ENCODE data around the gene SLC22A23. TPM values are rescaled to one million over a fixed set of nuclear protein-coding genes. Genes with fewer than 3 reads are reported as not detected.
A peak's percentile ranks its signal among the peaks of the same experiment; 100 is the strongest.
"Not testable (repeated sequence)": the region's sequence is repeated elsewhere in the genome, so short reads cannot be mapped to it uniquely, and the experiment has no call there.

Gene SLC22A23
- total RNA-seq, 1 experiment from 2014 or later, result 2.7 TPM

- peak; percentile 82 for DNase-seq (ENCODE audit: low read depth)
Measured at GRCh38 chr6:3247255-3248146, 209.3 kb downstream of the SLC22A23 start.

DNA sequence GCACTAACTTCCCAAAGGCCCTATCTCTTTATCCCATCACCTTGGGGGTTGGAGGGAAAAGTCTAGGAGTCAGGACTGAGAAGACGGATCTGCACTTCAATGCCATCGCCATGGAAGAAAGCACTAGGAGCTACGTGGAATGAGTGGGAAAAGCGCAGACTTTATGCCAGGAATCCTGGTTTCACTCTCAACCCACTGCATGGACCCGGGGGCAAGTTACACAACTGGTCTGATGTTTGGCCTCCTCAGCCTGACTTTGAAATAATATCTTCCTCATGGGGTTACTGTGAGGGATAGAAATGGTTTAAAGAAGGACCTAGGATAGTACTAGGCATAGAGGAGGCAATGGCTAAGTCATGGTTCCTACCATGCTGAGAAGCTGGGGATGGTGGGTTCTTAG, 211.6 kb downstream of the SLC22A23 start:
- no peak for DNase-seq (ENCODE audit: low read depth)

DNA sequence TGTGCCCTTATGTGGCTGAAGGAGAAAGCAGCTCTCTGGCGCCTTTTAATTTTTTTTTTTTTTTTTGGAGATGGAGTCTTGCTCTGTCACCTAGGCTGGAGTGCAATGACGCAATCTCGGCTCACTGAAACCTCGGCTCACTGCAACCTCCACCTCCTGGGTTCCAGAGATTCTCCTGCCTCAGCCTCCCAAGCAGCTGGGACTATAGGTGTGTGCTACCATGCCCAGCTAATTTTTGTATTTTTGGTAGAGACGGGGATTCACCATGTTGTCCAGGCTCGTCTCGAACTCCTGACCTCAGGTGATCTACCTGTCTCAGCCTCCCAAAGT, 212.1 kb downstream of the SLC22A23 start:
- not testable (repeated sequence) for DNase-seq (ENCODE audit: low read depth)

DNA sequence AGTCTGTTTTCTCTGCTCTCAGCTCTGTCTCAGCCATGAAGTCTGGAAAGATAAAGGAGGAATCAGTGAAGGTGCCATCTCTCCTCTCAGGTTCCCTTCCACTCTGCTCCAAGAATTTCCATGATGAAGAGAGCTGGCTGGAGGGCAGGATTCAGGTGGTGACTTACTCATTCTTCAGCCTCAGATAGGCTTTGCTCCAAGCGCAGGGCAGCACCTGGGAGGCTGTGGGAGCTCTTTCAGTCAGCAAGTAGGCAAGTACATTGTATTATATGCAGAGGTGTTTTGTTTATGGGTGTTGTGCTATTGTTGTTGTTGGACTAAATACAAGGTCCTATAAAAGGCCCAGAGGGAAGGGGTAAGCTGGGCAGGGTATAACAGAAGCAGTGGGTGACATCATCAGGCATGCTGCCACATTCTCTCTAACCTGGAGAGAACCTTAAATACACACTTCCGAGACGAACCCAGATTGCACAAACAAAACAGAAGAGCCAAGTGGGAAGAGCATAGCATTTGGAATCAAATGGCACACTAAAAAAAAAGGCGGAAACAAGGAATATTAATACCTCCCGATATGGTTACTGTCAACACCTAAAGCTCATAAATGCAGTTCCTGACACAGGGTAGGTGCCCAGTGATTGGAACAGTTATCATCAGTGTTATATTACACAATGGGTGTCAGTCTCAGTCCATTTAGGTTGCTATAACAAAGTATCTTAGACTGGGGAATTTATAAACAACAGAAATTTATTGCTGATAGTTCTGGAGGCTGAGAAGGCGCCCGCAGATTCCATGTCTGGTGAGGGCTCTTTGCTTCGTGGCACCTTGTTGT, 212.6 kb downstream of the SLC22A23 start:
- no peak for DNase-seq (ENCODE audit: low read depth)

DNA sequence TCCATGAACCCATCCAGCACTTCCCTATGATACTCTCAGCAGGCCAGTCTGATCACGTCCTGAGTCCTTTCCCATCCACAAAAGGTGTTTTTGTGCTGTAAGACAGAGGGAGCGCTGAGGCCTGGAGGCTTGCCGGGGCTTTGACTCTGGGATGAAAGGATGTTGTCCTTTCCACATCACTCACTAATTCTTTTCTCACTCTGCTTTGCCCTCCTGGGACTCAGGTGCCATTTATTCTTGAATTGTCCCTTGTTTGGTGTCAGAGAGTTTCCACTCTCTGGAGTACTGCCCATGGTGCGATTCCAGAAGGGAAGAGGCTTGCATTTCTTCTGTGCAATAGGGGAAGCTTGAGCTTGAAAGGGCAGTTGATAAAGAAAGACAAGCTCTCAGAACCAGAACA, 214.1 kb downstream of the SLC22A23 start:
- DNase-seq (ENCODE audit: low read depth), result no peak

GRCh38 chr6:3241745-3242144, 215.1 kb downstream of the SLC22A23 start:
- not testable (repeated sequence) for DNase-seq (ENCODE audit: low read depth)

GRCh38 chr6:3240595-3240994, 216.3 kb downstream of the SLC22A23 start:
- no peak for DNase-seq (ENCODE audit: low read depth)

GRCh38 chr6:3239110-3239830, 217.6 kb downstream of the SLC22A23 start:
- no peak for DNase-seq (ENCODE audit: low read depth)

GRCh38 chr6:3237761-3238662, 218.8 kb downstream of the SLC22A23 start:
- DNase-seq (ENCODE audit: low read depth), result no peak

DNA sequence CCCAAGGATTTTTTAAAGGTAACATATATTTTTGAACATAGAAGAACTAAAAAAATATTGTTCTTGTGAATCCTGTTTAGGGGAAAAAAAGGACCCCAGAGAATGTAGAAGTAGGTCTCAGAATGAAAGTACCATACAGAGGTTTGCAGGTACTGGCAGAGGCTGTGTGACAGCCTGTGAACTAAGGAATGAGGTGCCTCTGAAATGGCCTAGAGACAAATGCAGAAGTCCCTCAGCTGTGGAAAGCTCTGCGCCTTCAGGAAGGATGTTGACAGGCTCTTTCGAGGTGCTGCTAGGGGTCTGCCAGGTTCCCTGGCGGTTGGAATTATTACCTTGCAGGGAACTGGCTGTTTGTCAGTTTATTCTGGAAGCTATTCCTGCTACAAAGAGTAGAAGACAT, 220.8 kb downstream of the SLC22A23 start:
- no peak for DNase-seq (ENCODE audit: low read depth)

GRCh38 chr6:3235486-3235885, 221.4 kb downstream of the SLC22A23 start:
- no peak for DNase-seq (ENCODE audit: low read depth)

- no peak for DNase-seq (ENCODE audit: low read depth)
Measured at GRCh38 chr6:3233904-3234303, 222.9 kb downstream of the SLC22A23 start.

- no peak for DNase-seq (ENCODE audit: low read depth)
Measured at GRCh38 chr6:3233321-3233720, 223.5 kb downstream of the SLC22A23 start.

DNA sequence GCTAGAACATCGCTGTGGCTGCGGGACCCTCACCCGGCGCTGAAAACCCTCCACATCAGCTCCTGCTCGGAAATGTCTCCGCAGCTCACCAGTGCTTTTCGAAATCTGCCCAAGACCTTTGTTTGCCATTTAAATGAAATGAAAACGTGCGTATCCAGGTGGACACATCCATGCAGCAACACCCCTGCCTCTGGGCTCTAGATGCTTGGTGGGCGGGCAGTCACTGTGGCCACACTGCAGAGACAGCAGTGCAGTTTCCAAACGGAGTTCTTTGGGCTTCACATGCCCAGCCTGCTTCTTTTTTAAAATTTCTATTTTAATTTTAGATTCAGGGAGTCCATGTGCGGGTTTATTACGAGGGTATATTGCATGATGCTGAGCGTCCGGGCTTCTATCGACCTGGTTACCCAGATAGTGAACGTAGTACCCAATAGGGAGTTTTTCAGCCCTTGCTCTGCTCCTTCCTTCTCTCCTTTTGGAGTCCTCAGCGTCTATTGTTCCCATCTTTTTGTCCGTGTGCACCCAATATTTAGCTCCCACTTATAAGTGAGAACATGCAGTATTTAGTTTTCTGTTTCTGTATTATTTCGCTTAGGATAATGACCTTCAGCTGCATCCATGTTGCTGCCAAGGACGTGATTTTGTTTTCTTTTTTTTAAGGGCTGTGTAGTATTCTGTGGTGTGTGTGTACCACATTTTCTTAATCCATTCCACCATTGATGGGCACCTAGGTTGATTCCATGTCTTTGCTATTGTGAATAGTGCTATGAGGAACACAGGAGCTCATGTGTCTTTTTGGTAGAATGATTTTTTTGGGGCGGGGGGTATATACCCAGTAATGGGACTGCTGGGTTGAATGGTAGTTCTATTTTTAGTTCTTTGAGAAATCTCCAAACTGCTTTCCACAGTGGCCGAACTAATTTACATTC, 224.6 kb downstream of the SLC22A23 start:
- no peak for DNase-seq (ENCODE audit: low read depth)

- DNase-seq (ENCODE audit: low read depth), result peak; percentile 90
Measured at GRCh38 chr6:3231247-3232016, 225.4 kb downstream of the SLC22A23 start.

DNA sequence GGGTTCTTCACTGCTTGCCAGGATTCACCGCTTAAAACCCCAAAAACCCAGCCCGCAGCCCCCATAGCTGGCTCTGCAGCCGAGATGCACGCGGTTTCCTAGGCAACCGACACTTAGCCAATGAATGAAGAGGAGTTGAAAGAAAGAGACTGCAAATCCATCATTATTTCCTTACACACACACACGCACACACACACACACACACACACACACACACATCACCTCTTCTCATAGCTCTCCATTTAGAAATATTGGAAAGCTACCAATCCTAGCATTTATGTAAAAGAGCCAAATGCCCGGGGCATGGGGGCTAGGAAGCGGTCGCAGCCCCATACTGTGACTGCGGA, 226.0 kb downstream of the SLC22A23 start:
- peak; percentile 72 for DNase-seq (ENCODE audit: low read depth)

GRCh38 chr6:3230256-3230882, 226.5 kb downstream of the SLC22A23 start:
- DNase-seq (ENCODE audit: low read depth), result no peak

DNA sequence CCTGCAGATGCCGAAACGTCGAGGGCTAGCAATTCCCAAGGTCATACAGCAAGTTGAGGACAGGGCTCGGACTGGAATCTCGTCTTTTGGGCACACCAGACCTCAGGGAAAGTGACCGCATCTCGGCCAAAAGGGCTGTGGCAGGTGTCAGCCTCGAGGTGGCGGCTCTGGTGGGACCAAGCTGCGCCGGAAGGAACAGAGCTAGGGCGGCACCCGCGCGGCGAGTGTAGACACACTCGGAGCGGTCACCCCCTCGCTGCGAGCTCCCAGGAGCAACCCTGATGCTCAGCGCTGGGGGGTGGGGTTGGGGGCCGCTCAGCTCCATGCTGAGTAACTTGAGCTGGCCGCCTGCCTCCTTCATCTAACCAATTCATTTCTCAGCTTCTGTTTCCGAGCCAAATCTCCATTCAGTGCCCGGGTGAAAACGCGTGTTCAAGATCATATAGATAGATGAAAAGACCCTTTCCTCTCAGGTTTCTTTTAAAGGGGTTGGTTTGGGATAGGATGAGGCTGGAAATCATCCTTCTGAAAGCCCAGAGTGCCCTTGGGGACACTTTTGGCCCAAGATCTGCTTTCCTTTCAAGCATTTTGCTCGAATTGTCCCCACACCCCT, 227.2 kb downstream of the SLC22A23 start:
- peak; percentile 42 for DNase-seq (ENCODE audit: low read depth)

Measured in Daoy (cell line).